Astrocyte of the cerebellum (primary cell): ENCODE data around the gene SAFB2.

Source experiments
- DNase-seq: peaks from one replicate; pipeline ENCODE4 v3.0.0-alpha.2; 2011; ENCODE audit warnings: low read depth
- H3K4me3 ChIP-seq: 2 replicates; pipeline ENCODE4 v1.5.1; 2011; ENCODE audit warnings: mild to moderate bottlenecking, low read depth, low read length, moderate library complexity
- in situ Hi-C: cut with HindIII; loops from 2 replicates; pipeline ENCODE4 v1.10.0; 2017; ENCODE audit warnings: low sequenced_read_pairs
- TF ChIP-seq, protein P1 (sequence below): IDR thresholded peaks from 2 replicates; pipeline ENCODE4 v1.5.1; 2012; ENCODE audit warnings: low read length, low read depth, moderate library complexity, mild to moderate bottlenecking; ENCODE audit errors: missing control alignments

The SAFB2 gene

DNA sequence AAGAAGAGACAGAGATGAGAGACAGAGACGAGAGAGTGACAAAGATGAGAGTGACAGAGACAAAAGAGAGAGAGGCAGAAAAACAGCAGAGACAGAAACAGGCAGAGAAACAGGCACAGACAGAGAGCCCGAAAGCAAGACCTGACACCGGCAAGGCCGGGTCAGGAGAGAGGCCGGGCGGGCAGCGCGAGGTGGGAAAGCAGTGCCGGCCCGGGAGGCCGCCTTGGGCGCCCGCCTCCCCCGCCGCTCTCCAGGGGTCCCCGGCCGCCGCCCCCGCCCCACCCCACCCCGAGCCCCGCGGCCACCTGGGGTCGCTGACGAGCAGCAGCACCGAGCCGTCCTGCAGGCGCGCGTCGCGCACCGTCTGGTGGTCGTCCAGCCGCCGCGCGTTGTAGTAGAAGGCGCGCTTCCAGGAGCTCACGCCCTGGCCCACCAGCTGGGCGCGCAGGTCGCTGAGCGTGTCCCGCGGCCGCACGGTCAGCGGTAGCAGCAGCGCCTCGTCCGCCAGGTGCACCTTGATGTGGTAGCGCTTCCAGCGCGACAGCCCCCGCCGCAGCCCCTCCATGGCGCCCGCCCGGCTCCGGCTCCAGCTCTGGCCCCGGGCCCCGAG lies 55.1 kb downstream of the SAFB2 start, which contains the start of gene TINCR:
TSS of gene TINCR (minus strand) at position 594 of the 610 bp plus-strand sequence.
- in situ Hi-C loops: no loop called here
- H3K4me3 ChIP-seq: no peak within 1 kb of the TSS
- DNase-seq: no peak
- TF ChIP-seq, protein P1, sequence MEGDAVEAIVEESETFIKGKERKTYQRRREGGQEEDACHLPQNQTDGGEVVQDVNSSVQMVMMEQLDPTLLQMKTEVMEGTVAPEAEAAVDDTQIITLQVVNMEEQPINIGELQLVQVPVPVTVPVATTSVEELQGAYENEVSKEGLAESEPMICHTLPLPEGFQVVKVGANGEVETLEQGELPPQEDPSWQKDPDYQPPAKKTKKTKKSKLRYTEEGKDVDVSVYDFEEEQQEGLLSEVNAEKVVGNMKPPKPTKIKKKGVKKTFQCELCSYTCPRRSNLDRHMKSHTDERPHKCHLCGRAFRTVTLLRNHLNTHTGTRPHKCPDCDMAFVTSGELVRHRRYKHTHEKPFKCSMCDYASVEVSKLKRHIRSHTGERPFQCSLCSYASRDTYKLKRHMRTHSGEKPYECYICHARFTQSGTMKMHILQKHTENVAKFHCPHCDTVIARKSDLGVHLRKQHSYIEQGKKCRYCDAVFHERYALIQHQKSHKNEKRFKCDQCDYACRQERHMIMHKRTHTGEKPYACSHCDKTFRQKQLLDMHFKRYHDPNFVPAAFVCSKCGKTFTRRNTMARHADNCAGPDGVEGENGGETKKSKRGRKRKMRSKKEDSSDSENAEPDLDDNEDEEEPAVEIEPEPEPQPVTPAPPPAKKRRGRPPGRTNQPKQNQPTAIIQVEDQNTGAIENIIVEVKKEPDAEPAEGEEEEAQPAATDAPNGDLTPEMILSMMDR: no peak

DNA sequence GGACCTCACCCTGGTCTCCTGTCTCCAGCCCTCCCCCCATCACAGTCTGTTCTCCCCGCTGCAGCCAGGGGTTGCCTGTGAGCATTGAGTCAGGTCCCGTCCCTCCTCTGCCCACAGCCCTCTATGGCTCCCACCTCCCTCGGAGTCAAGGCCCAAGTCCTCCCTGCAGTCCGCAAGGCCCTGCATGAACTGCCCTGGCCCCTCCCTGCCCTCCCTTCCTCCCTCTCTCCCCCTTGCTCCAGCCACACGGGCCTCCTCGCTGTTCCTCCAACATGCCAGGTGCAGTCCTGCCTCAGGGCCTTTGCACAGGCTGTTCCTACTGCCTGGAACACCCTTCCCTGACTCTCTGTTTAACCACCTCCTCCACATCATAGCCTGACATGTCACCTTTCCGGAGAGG lies 57.6 kb downstream of the SAFB2 start:
- no peak overlapping the region for H3K4me3 ChIP-seq
- TF ChIP-seq, protein P1: no peak
- no peak for DNase-seq
- in situ Hi-C loops: no loop called here

DNA sequence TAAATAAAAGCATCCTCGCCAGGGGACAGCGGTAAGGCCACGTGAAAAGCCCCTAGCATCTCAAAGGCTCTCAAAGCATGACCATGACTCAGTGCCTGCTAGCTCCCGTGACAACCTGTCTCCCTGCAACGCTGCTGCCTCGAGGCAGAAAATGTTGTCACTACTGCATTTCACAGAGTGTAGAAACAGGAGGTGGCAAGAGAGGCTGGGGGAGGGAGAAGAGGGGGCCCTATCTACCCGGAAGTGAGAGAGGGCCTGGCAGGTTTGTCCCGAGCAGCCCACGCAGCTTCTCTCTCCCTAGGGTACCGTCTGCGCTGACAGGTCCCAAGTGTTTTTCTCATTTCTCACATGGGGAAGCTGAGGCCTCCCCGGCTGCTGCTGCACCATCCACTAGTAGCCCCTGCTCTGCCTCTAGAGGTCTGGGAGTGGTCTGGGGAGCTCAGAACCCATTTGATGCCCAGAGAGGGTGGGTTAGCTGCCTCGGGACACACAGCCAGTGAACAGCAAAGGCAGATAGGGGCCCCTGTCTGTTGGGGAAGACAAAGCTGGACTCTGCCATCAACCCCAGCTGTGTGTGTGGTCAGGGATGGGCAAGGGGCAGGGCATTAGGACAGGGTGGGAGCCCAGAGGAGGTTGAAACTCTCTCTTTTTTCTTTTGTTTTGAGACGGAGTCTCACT lies 58.5 kb downstream of the SAFB2 start:
- no peak overlapping the region for H3K4me3 ChIP-seq
- in situ Hi-C loops: no loop called here
- no peak for DNase-seq
- TF ChIP-seq, protein P1: no peak

DNA sequence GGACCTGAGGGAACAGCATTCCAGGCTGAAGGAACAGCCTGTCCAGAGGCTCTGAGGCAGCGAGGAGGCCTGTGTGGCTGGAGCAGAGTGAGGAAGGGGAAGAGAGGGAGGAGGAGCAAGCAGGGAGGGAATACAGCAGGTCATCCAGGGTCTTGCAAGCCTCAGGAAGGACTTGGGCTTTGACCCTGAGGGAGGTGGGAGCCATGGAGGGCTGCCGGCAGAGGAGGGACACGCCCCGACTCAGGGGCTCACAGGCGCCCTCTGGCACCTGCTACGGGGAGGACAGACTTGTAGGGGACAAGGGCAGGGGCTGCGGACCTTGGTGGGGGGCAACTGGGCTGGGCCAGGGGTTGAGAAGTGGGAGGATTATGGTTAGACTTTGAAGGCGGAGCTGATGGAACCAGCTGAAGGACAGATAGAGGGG lies 59.6 kb downstream of the SAFB2 start:
- in situ Hi-C loops: no loop called here

DNA sequence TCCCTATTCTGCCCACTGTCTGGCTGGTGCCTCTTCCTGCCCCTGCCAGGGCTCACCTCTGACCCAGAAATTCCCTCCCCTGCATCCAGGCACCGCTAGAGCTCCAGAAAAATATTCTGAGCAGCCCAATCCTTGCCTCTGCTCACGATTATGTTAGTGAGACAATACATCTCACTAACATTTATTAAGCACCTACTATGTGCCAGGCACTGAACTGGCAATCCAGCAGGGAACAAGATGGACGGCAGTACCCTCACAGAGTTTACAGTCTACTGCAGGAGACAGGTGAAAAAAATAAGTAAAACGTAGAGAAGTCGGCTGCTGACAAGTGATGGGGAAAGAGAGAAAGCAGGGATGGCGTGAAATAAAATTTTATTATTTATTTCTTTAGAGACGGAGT lies 60.3 kb downstream of the SAFB2 start:
- in situ Hi-C loops: no loop called here
- TF ChIP-seq, protein P1: no peak
- DNase-seq: no peak
- no peak overlapping the region for H3K4me3 ChIP-seq

More for the DNA sequence above, 59.6 kb downstream of the SAFB2 start:
- no peak for DNase-seq
- no peak overlapping the region for H3K4me3 ChIP-seq
- TF ChIP-seq, protein P1: no peak

DNA sequence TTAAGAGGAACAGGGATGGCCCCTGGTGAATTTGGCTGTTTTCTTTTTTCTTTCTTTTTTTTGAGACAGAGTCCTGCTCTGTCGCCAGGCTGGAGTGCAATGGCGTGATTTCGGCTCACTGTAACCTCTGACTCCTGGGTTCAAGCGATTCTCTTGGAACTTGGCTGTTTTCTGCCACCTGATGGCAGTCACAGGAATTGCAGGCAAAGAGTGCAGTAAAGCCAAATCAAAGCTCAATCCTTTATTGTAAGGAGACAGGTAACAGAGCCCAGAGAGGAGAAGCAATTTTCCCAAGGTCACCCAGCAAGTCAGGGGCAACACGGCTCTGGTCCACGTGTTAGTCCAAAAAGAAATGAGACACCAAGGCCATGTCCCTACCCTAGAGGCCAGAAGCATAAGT lies 61.0 kb downstream of the SAFB2 start:
- H3K4me3 ChIP-seq: no peak overlapping the region
- no peak for DNase-seq
- TF ChIP-seq, protein P1: peak; percentile 33
- in situ Hi-C loops: no loop called here
